GM10266 (cell line): ENCODE results near the gene KIF13A.

ENCODE experiments used
- DNase-seq: peaks from one replicate; pipeline ENCODE4 v3.0.0; 2012; ENCODE audit errors: extremely low spot score
- CTCF ChIP-seq: IDR thresholded peaks from 2 replicates; pipeline ENCODE4 v1.5.1; 2012; ENCODE audit warnings: mild to moderate bottlenecking, low read depth; ENCODE audit not compliant: control insufficient read depth, insufficient read depth; ENCODE audit errors: missing control alignments

KIF13A gene

DNA sequence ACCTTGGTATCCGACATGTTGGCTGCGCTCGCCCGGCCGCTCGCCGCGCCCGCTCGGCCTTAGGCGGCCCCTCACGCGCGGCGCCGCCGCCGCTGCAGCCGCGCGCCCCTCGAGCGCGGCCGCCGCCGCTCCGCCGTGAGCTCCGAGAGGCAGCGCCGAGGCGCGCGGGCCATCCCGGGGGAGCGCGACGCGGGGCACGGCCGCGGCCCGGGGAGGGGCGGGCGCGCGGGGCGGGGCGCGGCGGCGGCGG, at the start of gene KIF13A:
TSS of gene KIF13A (minus strand) at position 189 of the 250 bp plus-strand sequence. CDS start at position 17, 172 bp downstream.
- DNase-seq = no peak
- TF ChIP-seq CTCF = no peak

GRCh38 chr6:18036781-18037180, 49.3 kb upstream of the KIF13A start:
- TF ChIP-seq CTCF = no peak
- DNase-seq = no peak

GRCh38 chr6:18035330-18035854, 48.0 kb upstream of the KIF13A start:
- DNase-seq = no peak
- no peak for TF ChIP-seq CTCF

DNA sequence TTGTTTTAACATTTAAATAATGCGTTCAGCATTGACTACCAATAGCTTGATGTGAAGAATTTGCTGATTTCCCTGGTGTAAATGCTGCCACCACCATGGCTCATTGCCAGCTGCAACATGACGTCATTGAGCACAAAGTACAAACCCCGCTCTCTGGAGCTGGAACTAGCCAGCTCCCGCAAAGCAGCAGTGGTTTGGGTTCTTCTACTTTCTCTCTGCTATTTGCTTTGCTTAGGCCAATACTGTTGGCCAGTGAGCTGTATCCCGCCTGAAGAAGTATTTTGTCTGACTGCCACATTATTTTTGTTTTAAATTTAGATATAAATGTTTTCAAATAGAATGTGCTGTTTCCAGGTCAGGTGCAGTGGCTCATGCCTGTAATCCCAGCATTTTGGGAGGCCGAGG, 47.4 kb upstream of the KIF13A start:
- no peak for TF ChIP-seq CTCF
- no peak for DNase-seq

- DNase-seq = no peak
- TF ChIP-seq CTCF = no peak
Observed at GRCh38 chr6:18031680-18032256, 44.3 kb upstream of the KIF13A start.

- no peak for TF ChIP-seq CTCF
- DNase-seq = no peak
Observed at GRCh38 chr6:18031189-18031588, 43.8 kb upstream of the KIF13A start.

DNA sequence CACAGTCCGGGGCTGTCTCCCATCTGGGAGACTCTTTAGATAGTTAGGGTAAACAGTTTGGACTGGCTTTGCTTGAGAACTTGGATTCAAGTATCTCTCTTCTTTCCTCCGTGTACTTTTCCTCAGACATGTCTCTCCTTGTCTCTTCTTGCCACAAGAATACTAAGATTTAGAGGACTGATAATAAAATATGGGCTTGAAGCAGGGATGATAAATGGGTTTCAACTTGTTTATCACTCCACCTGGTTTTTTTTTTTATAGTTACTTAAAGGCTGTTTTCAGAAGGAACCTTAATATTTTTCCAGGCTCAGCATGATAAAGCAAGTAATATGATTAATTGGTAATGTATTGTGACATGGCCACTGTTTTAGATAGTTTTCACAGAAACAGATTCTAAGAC, 40.9 kb upstream of the KIF13A start:
- no peak for TF ChIP-seq CTCF
- no peak for DNase-seq
